ENCODE measurements around the gene MSRB3.
"Not testable (repeated sequence)": the region's sequence is repeated elsewhere in the genome, so short reads cannot be mapped to it uniquely, and the experiment has no call there.

MSRB3 gene

GRCh38 chr12:65278576-65279368 is at the start of gene MSRB3:
MSRB3 (plus strand) TSS chr12:65278683; CDS start chr12:65308580, 29,897 bp downstream.
- DNase-seq = no peak

GRCh38 chr12:65229441-65229840 is 49.0 kb upstream of the MSRB3 start:
- DNase-seq = no peak

- no peak for DNase-seq
These were observed 45.9 kb upstream of the MSRB3 start for GRCh38 chr12:65232476-65233077.

- DNase-seq = no peak
These were observed 41.3 kb upstream of the MSRB3 start for GRCh38 chr12:65237153-65237552.

GRCh38 chr12:65238609-65239008 is 39.9 kb upstream of the MSRB3 start:
- no peak for DNase-seq

- DNase-seq = no peak
These were observed 29.5 kb upstream of the MSRB3 start for GRCh38 chr12:65248656-65249633.

GRCh38 chr12:65252515-65252914 is 26.0 kb upstream of the MSRB3 start:
- DNase-seq = no peak

GRCh38 chr12:65257986-65258385 is 20.5 kb upstream of the MSRB3 start:
- no peak for DNase-seq

GRCh38 chr12:65259501-65259900 is 19.0 kb upstream of the MSRB3 start:
- DNase-seq = no peak

- DNase-seq = no peak
These were observed 14.7 kb upstream of the MSRB3 start for GRCh38 chr12:65263777-65264176.

- no peak for DNase-seq
These were observed 12.1 kb upstream of the MSRB3 start for GRCh38 chr12:65266408-65266807.

GRCh38 chr12:65269603-65270002 is 8.9 kb upstream of the MSRB3 start:
- no peak for DNase-seq

- no peak for DNase-seq
These were observed 3.7 kb upstream of the MSRB3 start for GRCh38 chr12:65274602-65275272.

- DNase-seq = no peak
These were observed 2.9 kb upstream of the MSRB3 start for GRCh38 chr12:65275627-65276026.

- no peak for DNase-seq
These were observed 1.5 kb upstream of the MSRB3 start for GRCh38 chr12:65276916-65277530.

- no peak for DNase-seq
These were observed 398 bp upstream of the MSRB3 start for GRCh38 chr12:65277994-65278575.

GRCh38 chr12:65279369-65280112 is 1.1 kb downstream of the MSRB3 start:
- DNase-seq = no peak

GRCh38 chr12:65280306-65280705 is 1.8 kb downstream of the MSRB3 start:
- DNase-seq = no peak

GRCh38 chr12:65282840-65283239 is 4.4 kb downstream of the MSRB3 start:
- DNase-seq = no peak

- DNase-seq = not testable (repeated sequence)
These were observed 7.0 kb downstream of the MSRB3 start for GRCh38 chr12:65285532-65285931.

GRCh38 chr12:65287426-65287825 is 8.9 kb downstream of the MSRB3 start:
- no peak for DNase-seq

Measured in DMS79 treated with DMSO at 0.1 percent for 48 hours (cell line).